Measurements from ENCODE around the gene ADAP1. TPM values are rescaled to one million over a fixed set of nuclear protein-coding genes. Genes with fewer than 3 reads are reported as not detected.

The ADAP1 gene
- polyA plus RNA-seq, 2 donors = 5.8 to 25.7 TPM

- H3K27ac ChIP-seq (ENCODE audit: low read depth in 2 of 2, low read length in 1 of 2) = no peak overlapping the region
- WGBS, 2 donors = 82 to 87% methylated on average over 38 of the region's 38 CpGs
- H3K27me3 ChIP-seq (ENCODE audit: control insufficient read depth in 1 of 2, insufficient read depth in 2 of 2, low read length in 2 of 2) = no peaks in the 10 kb centered on the region
Measured at GRCh38 chr7:996079-996872, 41.8 kb upstream of the ADAP1 start.

GRCh38 chr7:995571-995970 is 41.1 kb upstream of the ADAP1 start:
- Histone ChIP-seq H3K9me3 (ENCODE audit: control insufficient read depth in 2 of 2, insufficient read depth in 1 of 2, low read depth in 1 of 2, low read length in 1 of 2) (no peaks in the 10 kb centered on the region), H3K27ac (ENCODE audit: low read depth in 2 of 2, low read length in 1 of 2) (no peak overlapping the region), H3K36me3 (ENCODE audit: control insufficient read depth in 2 of 2, insufficient read depth in 2 of 2, low read length in 1 of 2) (peaks cover 4 to 12% of the 10 kb centered on the region in 2 donors), H3K4me1 (ENCODE audit: control insufficient read depth in 2 of 2, insufficient read depth in 2 of 2, low read length in 1 of 2) (peaks cover 0 to 6% of the 10 kb centered on the region in 2 donors), H3K4me3 (ENCODE audit: low read depth in 1 of 2, low read length in 2 of 2) (no peak overlapping the region), H3K27me3 (ENCODE audit: control insufficient read depth in 1 of 2, insufficient read depth in 2 of 2, low read length in 2 of 2) (no peaks in the 10 kb centered on the region)
- 87 to 90% methylated on average over 14 of the region's 14 CpGs for WGBS, 2 donors

More at GRCh38 chr7:996079-996872, 41.8 kb upstream of the ADAP1 start:
- peaks cover 0 to 6% of the 10 kb centered on the region in 2 donors for H3K4me1 ChIP-seq (ENCODE audit: control insufficient read depth in 2 of 2, insufficient read depth in 2 of 2, low read length in 1 of 2)
- H3K9me3 ChIP-seq (ENCODE audit: control insufficient read depth in 2 of 2, insufficient read depth in 1 of 2, low read depth in 1 of 2, low read length in 1 of 2) = no peaks in the 10 kb centered on the region
- peaks cover 4 to 12% of the 10 kb centered on the region in 2 donors for H3K36me3 ChIP-seq (ENCODE audit: control insufficient read depth in 2 of 2, insufficient read depth in 2 of 2, low read length in 1 of 2)
- H3K4me3 ChIP-seq (ENCODE audit: low read depth in 1 of 2, low read length in 2 of 2) = no peak overlapping the region

- no peak overlapping the region for H3K27ac ChIP-seq (ENCODE audit: low read depth in 2 of 2, low read length in 1 of 2)
- H3K4me1 ChIP-seq (ENCODE audit: control insufficient read depth in 2 of 2, insufficient read depth in 2 of 2, low read length in 1 of 2) = peaks cover 0 to 6% of the 10 kb centered on the region in 2 donors
- no peak overlapping the region for H3K4me3 ChIP-seq (ENCODE audit: low read depth in 1 of 2, low read length in 2 of 2)
- H3K36me3 ChIP-seq (ENCODE audit: control insufficient read depth in 2 of 2, insufficient read depth in 2 of 2, low read length in 1 of 2) = peaks cover 4 to 9% of the 10 kb centered on the region in 2 donors
- no peaks in the 10 kb centered on the region for H3K9me3 ChIP-seq (ENCODE audit: control insufficient read depth in 2 of 2, insufficient read depth in 1 of 2, low read depth in 1 of 2, low read length in 1 of 2)
- no peaks in the 10 kb centered on the region for H3K27me3 ChIP-seq (ENCODE audit: control insufficient read depth in 1 of 2, insufficient read depth in 2 of 2, low read length in 2 of 2)
- WGBS, 2 donors = 62 to 65% methylated on average over 28 of the region's 28 CpGs
Measured at GRCh38 chr7:994592-995308, 40.3 kb upstream of the ADAP1 start.

- Histone ChIP-seq H3K4me1 (ENCODE audit: control insufficient read depth in 2 of 2, insufficient read depth in 2 of 2, low read length in 1 of 2) (peaks cover 0 to 6% of the 10 kb centered on the region in 2 donors), H3K36me3 (ENCODE audit: control insufficient read depth in 2 of 2, insufficient read depth in 2 of 2, low read length in 1 of 2) (peaks cover 4 to 9% of the 10 kb centered on the region in 2 donors), H3K27ac (ENCODE audit: low read depth in 2 of 2, low read length in 1 of 2) (no peak overlapping the region), H3K27me3 (ENCODE audit: control insufficient read depth in 1 of 2, insufficient read depth in 2 of 2, low read length in 2 of 2) (peaks cover 0 to 2% of the 10 kb centered on the region in 2 donors), H3K4me3 (ENCODE audit: low read depth in 1 of 2, low read length in 2 of 2) (no peak overlapping the region), H3K9me3 (ENCODE audit: control insufficient read depth in 2 of 2, insufficient read depth in 1 of 2, low read depth in 1 of 2, low read length in 1 of 2) (no peaks in the 10 kb centered on the region)
- WGBS, 2 donors = 18 to 19% methylated on average over 34 of the region's 34 CpGs
Measured at GRCh38 chr7:992709-993607, 38.5 kb upstream of the ADAP1 start.

- no peaks in the 10 kb centered on the region for H3K9me3 ChIP-seq (ENCODE audit: control insufficient read depth in 2 of 2, insufficient read depth in 1 of 2, low read depth in 1 of 2, low read length in 1 of 2)
- H3K27me3 ChIP-seq (ENCODE audit: control insufficient read depth in 1 of 2, insufficient read depth in 2 of 2, low read length in 2 of 2) = peaks cover 0 to 2% of the 10 kb centered on the region in 2 donors
- no peak overlapping the region for H3K27ac ChIP-seq (ENCODE audit: low read depth in 2 of 2, low read length in 1 of 2)
- peaks cover 0 to 2% of the 10 kb centered on the region in 2 donors for H3K4me1 ChIP-seq (ENCODE audit: control insufficient read depth in 2 of 2, insufficient read depth in 2 of 2, low read length in 1 of 2)
- H3K4me3 ChIP-seq (ENCODE audit: low read depth in 1 of 2, low read length in 2 of 2) = no peak overlapping the region
- H3K36me3 ChIP-seq (ENCODE audit: control insufficient read depth in 2 of 2, insufficient read depth in 2 of 2, low read length in 1 of 2) = peaks cover 4 to 6% of the 10 kb centered on the region in 2 donors
- 70 to 75% methylated on average over 34 of the region's 34 CpGs for WGBS, 2 donors
Measured at GRCh38 chr7:991729-992656, 37.5 kb upstream of the ADAP1 start.

GRCh38 chr7:990933-991728 is 36.7 kb upstream of the ADAP1 start:
- no peaks in the 10 kb centered on the region for H3K9me3 ChIP-seq (ENCODE audit: control insufficient read depth in 2 of 2, insufficient read depth in 1 of 2, low read depth in 1 of 2, low read length in 1 of 2)
- H3K4me1 ChIP-seq (ENCODE audit: control insufficient read depth in 2 of 2, insufficient read depth in 2 of 2, low read length in 1 of 2) = peaks cover 0 to 2% of the 10 kb centered on the region in 2 donors
- H3K36me3 ChIP-seq (ENCODE audit: control insufficient read depth in 2 of 2, insufficient read depth in 2 of 2, low read length in 1 of 2) = peaks cover 4 to 6% of the 10 kb centered on the region in 2 donors
- 40 to 57% methylated on average over 35 of the region's 35 CpGs for WGBS, 2 donors
- H3K27me3 ChIP-seq (ENCODE audit: control insufficient read depth in 1 of 2, insufficient read depth in 2 of 2, low read length in 2 of 2) = peaks cover 0 to 2% of the 10 kb centered on the region in 2 donors
- H3K4me3 ChIP-seq (ENCODE audit: low read depth in 1 of 2, low read length in 2 of 2) = no peak overlapping the region
- H3K27ac ChIP-seq (ENCODE audit: low read depth in 2 of 2, low read length in 1 of 2) = no peak overlapping the region

- Histone ChIP-seq H3K27ac (ENCODE audit: low read depth in 2 of 2, low read length in 1 of 2) (no peak overlapping the region), H3K4me3 (ENCODE audit: low read depth in 1 of 2, low read length in 2 of 2) (no peak overlapping the region), H3K4me1 (ENCODE audit: control insufficient read depth in 2 of 2, insufficient read depth in 2 of 2, low read length in 1 of 2) (peaks cover 0 to 2% of the 10 kb centered on the region in 2 donors), H3K27me3 (ENCODE audit: control insufficient read depth in 1 of 2, insufficient read depth in 2 of 2, low read length in 2 of 2) (peaks cover 0 to 2% of the 10 kb centered on the region in 2 donors), H3K36me3 (ENCODE audit: control insufficient read depth in 2 of 2, insufficient read depth in 2 of 2, low read length in 1 of 2) (peaks cover under 1 to 1% of the 10 kb centered on the region in 2 donors), H3K9me3 (ENCODE audit: control insufficient read depth in 2 of 2, insufficient read depth in 1 of 2, low read depth in 1 of 2, low read length in 1 of 2) (no peaks in the 10 kb centered on the region)
- WGBS, 2 donors = 68 to 73% methylated on average over 24 to 36 of the region's 36 CpGs
Measured at GRCh38 chr7:990352-990932, 36.0 kb upstream of the ADAP1 start.
